AG04449 (cell line): ENCODE results near the gene DLX1.

ENCODE experiments used
- CTCF ChIA-PET: fragments of 350-600 bp; formaldehyde crosslinking; extraction: SDS; loops from one replicate; lab custom pipeline; 2021; ENCODE audit warnings: antibody characterized with exemption; lab: Yijun Ruan, JAX
- POLR2A ChIA-PET: fragments of 400-600, 350-600 bp; formaldehyde crosslinking; extraction: SDS; loops from one replicate; lab custom pipeline; 2020; ENCODE audit warnings: antibody characterized with exemption, inconsistent platforms; lab: Yijun Ruan, JAX
- DNase-seq: peaks from one replicate; pipeline ENCODE4 v3.0.0-alpha.2; 2010; ENCODE audit warnings: low read depth, low spot score
- H3K4me3 ChIP-seq: 2 replicates; pipeline ENCODE4 v1.5.1; 2011; ENCODE audit warnings: low read depth, mild to moderate bottlenecking, control low read depth, low read length
- CTCF ChIP-seq: IDR thresholded peaks from one replicate; pipeline ENCODE4 v1.5.1; 2011; ENCODE audit warnings: mild to moderate bottlenecking, moderate library complexity, low read length, control low read depth, inconsistent platforms; ENCODE audit not compliant: insufficient read depth; ENCODE audit errors: missing control alignments

DLX1 gene

GRCh38 chr2:172092716-172093415 lies 7.6 kb downstream of the DLX1 start:
- ChIA-PET CTCF (interaction anchor here (0.8 to 1.8 kb wide), 4 partner anchors 10 to 389 kb away, joined by 3 to 11 read pairs (median 4); partner anchors contain the start of gene DLX2), POLR2A (no interaction called here)
- DNase-seq = no peak
- peak overlapping the region; percentile 26 for H3K4me3 ChIP-seq
- no peak for TF ChIP-seq CTCF

- peak overlapping the region; percentile 66 for H3K4me3 ChIP-seq
- TF ChIP-seq CTCF = no peak
- DNase-seq = no peak
- CTCF ChIA-PET = interaction anchor here (0.8 to 1.5 kb wide), 3 partner anchors 10 to 389 kb away, joined by 3 to 4 read pairs (median 3); no protein-coding TSS in a partner anchor
- POLR2A ChIA-PET = interaction anchor here (4.7 kb wide), 1 partner anchor 7 kb away, joined by 52 read pairs; the partner anchor contains the start of gene DLX1
Measured at GRCh38 chr2:172093416-172094293, 8.3 kb downstream of the DLX1 start.

GRCh38 chr2:172094294-172095145 lies 9.2 kb downstream of the DLX1 start:
- POLR2A ChIA-PET = interaction anchor here (0.7 to 4.7 kb wide), 2 partner anchors 8 to 181 kb away, joined by 3 to 52 read pairs; partner anchors contain the start of gene DLX1
- CTCF ChIA-PET = interaction anchor here (1.3 kb wide), 1 partner anchor 10 kb away, joined by 5 read pairs; no protein-coding TSS in a partner anchor
- H3K4me3 ChIP-seq = peak overlapping the region; percentile 66
- DNase-seq = no peak
- no peak for TF ChIP-seq CTCF

- peak overlapping the region; percentile 66 for H3K4me3 ChIP-seq
- TF ChIP-seq CTCF = no peak
- ChIA-PET CTCF (interaction anchor here (0.7 to 1.3 kb wide), 4 partner anchors 9 to 172 kb away, joined by 3 to 5 read pairs (median 3); partner anchors contain the start of gene DLX1), POLR2A (interaction anchor here (0.6 to 4.7 kb wide), 3 partner anchors 9 to 250 kb away, joined by 3 to 52 read pairs (median 3); partner anchors contain the start of gene DLX1)
- DNase-seq = peak; percentile 76
Measured at GRCh38 chr2:172095146-172095904, 10.0 kb downstream of the DLX1 start.
